GM10847 (cell line): ENCODE measurements around the gene MTG2.

Source experiments
- POLR2A ChIP-seq: IDR thresholded peaks from 2 replicates; pipeline ENCODE4 v1.6.1; 2011; ENCODE audit not compliant: insufficient read length; ENCODE audit errors: extremely low read depth

MTG2 gene

GRCh38 chr20:62156254-62156556 is 26.6 kb upstream of the MTG2 start:
- no peak for TF ChIP-seq POLR2A

- TF ChIP-seq POLR2A = no peak
These were observed 26.0 kb upstream of the MTG2 start for GRCh38 chr20:62156592-62157386.

- no peak for TF ChIP-seq POLR2A
These were observed 25.3 kb upstream of the MTG2 start for GRCh38 chr20:62157387-62158087.

DNA sequence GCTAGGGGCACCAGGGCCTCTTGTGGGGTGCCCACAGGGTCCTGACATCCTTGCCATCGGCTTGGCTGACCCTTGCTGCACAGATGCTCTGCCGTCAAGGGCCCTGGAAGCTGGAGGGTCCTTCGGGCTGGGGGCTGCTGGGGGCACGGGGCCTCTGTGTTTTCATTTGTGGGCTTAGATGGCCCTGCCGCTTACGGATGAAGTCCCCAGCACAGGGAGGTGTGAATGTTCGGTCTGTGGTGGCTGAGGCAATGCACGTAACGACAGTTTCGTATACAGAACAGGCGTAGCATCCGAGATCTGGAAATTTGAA is 24.8 kb upstream of the MTG2 start:
- TF ChIP-seq POLR2A = no peak

- no peak for TF ChIP-seq POLR2A
These were observed 24.3 kb upstream of the MTG2 start for GRCh38 chr20:62158541-62158940.

DNA sequence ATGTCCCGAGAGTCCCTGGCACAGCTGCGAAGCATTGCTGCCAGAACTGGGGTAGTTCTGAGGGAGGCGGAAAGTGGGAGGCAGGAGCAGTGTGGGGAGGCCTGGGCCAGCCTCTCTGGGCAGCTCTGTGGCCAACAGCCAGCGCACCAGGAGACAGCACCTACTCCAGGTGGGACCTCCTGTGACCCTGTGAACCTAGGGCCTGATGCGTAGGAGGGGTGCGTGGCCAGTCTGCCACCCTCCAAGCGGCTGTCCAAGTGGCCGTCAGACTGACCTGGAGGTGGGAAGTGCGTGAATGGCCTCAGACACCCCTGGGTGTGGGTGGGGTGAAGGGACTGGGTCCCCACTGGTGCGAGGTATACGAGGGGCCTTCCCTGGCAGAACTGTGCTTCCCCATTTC is 23.8 kb upstream of the MTG2 start:
- TF ChIP-seq POLR2A = no peak

DNA sequence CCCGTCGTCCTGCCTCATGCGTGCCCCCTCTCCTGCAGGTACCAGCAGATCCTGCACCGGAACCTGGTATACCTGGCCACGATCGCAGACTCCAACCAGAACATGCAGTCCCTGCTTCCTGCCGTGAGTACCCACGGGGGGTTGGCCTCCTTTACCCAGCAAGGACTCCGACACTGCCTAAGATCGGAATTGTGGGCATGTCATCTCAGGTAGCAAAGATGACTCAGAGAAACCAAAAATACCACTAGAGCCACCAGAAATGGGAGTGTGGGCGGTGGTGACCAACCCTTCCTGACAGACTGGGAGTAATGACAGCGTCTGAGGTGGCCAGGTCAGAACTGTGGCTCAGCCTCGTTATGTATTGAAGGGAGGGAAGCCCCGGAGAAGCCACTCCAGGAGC is 23.0 kb upstream of the MTG2 start:
- no peak for TF ChIP-seq POLR2A

GRCh38 chr20:62160253-62160652 is 22.6 kb upstream of the MTG2 start:
- TF ChIP-seq POLR2A = no peak

DNA sequence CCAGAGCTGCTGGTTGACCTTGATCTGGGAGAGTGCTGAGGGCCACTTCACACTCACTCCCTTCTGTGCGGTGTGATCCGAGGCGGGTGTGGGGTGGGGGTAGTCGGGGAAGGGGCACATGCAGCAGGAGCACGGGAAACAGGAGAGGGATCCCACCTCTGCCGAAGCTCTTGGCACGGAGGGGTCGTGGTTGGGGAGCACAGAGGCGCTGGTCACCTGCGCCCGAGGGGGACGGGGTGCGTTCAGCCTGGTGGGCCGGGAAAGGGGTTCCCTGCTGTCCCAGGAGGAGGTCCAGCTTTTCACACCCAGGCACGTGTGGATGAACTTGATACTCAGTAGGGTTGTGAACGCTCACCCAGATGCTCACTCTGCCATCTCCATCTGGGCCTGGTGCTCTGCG is 22.0 kb upstream of the MTG2 start:
- no peak for TF ChIP-seq POLR2A

DNA sequence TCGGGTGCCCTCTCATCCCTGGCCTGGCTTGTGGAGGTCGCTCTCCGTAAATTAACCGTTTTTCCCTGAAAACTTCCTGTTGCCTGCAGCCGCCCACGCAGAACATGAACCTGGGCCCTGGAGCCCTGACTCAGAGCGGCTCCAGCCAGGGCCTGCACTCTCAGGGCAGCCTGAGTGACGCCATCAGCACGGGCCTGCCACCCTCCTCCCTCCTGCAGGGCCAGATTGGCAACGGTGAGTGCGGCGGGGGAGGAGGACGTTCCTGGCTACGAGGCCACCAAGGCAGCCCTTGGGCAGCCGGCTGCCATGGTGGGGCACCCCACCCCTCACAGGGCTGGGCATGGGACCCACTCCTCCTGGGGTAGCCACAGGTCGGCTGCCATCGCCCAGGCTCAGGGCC is 21.5 kb upstream of the MTG2 start:
- no peak for TF ChIP-seq POLR2A

DNA sequence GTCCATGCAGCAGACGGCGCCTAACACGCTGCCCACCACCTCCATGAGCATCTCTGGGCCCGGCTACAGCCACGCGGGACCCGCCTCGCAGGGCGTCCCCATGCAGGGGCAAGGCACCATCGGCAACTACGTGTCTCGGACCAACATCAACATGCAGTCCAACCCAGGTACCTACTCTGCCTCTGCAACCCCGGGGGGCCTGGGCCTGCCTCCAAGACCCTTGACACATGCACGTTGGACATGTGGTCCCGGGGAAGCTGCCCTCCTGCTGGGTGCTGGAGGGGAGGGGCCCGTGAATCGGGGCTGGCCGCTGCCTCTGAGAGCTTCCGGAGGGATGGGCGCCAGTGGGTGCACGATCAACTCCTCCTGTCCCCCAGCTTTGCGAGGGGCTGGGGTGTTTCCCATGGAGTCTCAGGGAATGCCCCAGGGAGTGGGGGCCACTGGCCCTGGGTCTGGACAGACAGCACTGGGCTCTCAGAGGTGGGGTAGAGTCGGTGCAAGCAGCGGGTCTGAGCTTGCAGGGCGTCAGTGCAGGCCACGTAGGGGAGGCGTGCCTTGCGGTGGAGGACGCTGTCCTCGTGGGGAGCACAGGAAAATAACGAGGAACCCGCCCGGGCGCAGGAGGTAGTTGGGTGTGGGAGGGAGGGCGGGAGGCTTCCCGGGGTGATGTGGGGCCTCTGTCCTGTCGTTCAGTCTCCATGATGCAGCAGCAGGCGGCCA is 19.9 kb upstream of the MTG2 start:
- no peak for TF ChIP-seq POLR2A

- TF ChIP-seq POLR2A = no peak
These were observed 19.4 kb upstream of the MTG2 start for GRCh38 chr20:62163485-62163865.

DNA sequence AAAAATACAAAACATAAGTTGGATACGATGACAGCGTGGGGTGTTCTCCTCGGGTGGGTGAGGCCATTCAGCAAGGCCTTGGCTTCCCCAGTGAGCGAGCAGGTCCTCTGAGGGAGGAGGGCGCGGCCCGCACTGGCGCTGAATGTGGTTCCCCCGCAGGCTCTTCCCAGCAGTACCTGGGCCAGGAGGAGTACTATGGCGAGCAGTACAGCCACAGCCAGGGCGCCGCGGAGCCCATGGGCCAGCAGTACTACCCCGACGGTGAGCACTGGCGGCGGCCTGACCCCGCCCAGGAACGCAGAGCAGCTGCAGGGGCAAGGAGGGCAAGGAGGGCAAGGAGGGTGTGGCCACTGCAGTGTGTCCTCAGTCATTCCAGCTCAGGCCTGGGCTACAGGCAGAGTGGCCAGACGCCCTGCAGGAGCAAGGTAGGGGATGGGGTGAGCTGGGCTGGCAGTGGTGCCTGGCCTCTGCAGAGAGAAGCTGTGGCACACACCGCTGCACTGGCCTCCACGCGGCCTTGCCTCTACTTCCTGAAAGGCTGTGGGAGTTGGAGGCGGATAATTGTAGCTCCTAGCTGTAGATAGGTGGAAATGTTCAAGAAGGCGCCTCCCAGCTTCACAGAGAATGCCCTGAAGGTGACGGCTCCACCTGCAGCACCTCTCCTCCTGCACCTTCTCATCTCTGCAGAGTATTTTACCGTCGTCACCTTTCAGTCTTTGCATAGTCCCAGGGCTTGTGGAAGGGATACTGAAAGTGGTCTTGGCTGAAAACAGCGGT is 18.7 kb upstream of the MTG2 start:
- TF ChIP-seq POLR2A = no peak

GRCh38 chr20:62164879-62165761 is 17.7 kb upstream of the MTG2 start:
- no peak for TF ChIP-seq POLR2A
